Right lobe of liver (tissue), 6 donors: ENCODE results near the gene TMC2. TPM values are rescaled to one million over a fixed set of nuclear protein-coding genes. Genes with fewer than 3 reads are reported as not detected.

Experiments used
- ATAC-seq, 4 donors: fragments of 200-7000 bp; cut with Tn5 transposase; one replicate each; pipeline ENCODE4 v1.9.1; 2020; ENCODE audit warnings: mild to moderate bottlenecking in 4 of 4, moderate library complexity in 4 of 4
- DNase-seq, 3 donors: peaks; one replicate each; pipeline ENCODE4 v3.0.0-alpha.2; 2020
- H3K27ac ChIP-seq, 3 donors: fragments of 200-600 bp; one replicate each; pipeline ENCODE4 v1.8.0; 2022
- H3K27me3 ChIP-seq, 2 donors: fragments of 200-600 bp; one replicate each; pipeline ENCODE4 v1.8.0; 2022
- H3K36me3 ChIP-seq, 4 donors: fragments of 200-600 bp; sonication (generic) in 1 of 4; one replicate each; pipeline versions ENCODE4 v1.5.1 to v1.8.0; 2017 to 2022; ENCODE audit warnings: control low read depth in 1 of 4
- H3K4me1 ChIP-seq, 4 donors: fragments of 200-600 bp; sonication (generic) in 1 of 4; one replicate each; pipeline versions ENCODE4 v1.5.1 to v1.8.0; 2017 to 2022; ENCODE audit warnings: control low read depth in 1 of 4
- H3K4me3 ChIP-seq, 3 donors: fragments of 200-600 bp; one replicate each; pipeline ENCODE4 v1.8.0; 2022
- H3K9me3 ChIP-seq, 4 donors: fragments of 200-600 bp; sonication (generic) in 1 of 4; one replicate each; pipeline versions ENCODE4 v1.5.1 to v1.8.0; 2017 to 2022; ENCODE audit warnings: control low read depth in 1 of 4
- CTCF ChIP-seq, 4 donors: fragments of 200-600 bp in 3 of 4; fragments of 450-650 bp in 1 of 4; IDR thresholded peaks; one replicate each; pipeline versions ENCODE4 v1.5.1 to v1.8.0; 2016 to 2022; ENCODE audit warnings: antibody characterized with exemption in 4 of 4, mild to moderate bottlenecking in 2 of 4
- POLR2A ChIP-seq: fragments of 450-650 bp; IDR thresholded peaks from one replicate; pipeline ENCODE4 v1.6.1; 2017; ENCODE audit warnings: antibody characterized with exemption, mild to moderate bottlenecking
- WGBS: methylation state at CpG from one replicate; pipeline ENCODE4 v1.1.6; 2018; ENCODE audit warnings: low coverage, low lambda C conversion rate; ENCODE audit not compliant: insufficient coverage; ENCODE audit errors: missing lambda C conversion rate; 5-methylcytosine and 5-hydroxymethylcytosine counted together
- intact Hi-C, 2 donors: fragments of 100-400 bp; cut with DNase I; formaldehyde crosslinking; loops; one replicate each; pipeline versions ENCODE4 v1.11.2 to v1.14.1; 2022
- total RNA-seq, 6 experiments: library from RNA; depleted of rRNA in 2 of 6; stranded (reverse); fragments of >200 nt in 2 of 6; fragmentation: NEBNext Ultra II Directional in 3 of 6; extraction: Animal tissue kit (Norgen Biotek cat#: 25700) in 3 of 6; gene quantifications; one replicate each; pipeline versions ENCODE4 v1.1.0 to v1.2.4, GENCODE V29; 2016 to 2023
- donor health status: DM: no; HTN: yes; CAD: no.
- donor health status: DM: no; HTN: no; CAD: no.
- donor health status: DM: no; HTN: no; CAD: no.
- donor health status: DM: no; HTN: yes; CAD: no.
- donor health status: DM: no; HTN: yes; CAD: no.

The TMC2 gene
- total RNA-seq, 6 experiments from 2014 or later, result not detected

GRCh38 chr20:2640260-2640659, 103.9 kb downstream of the TMC2 start:
- TF ChIP-seq CTCF (IDR thresholded peaks at IDR 0.05) (no peak), POLR2A (no peak)
- H3K27ac ChIP-seq, result no peak overlapping the region
- H3K36me3 ChIP-seq, result no peaks in the 10 kb centered on the region
- 0% methylated on average over 1 of the region's 1 CpG for WGBS
- H3K27me3 ChIP-seq, result no peaks in the 10 kb centered on the region
- no peak for ATAC-seq
- intact Hi-C loops, result loop anchor here in 1 of 2 donors (10.0 kb wide), 1 partner anchor 105 kb away; the partner anchor contains the start of gene TMC2
- no peak for DNase-seq
- H3K4me3 ChIP-seq, result no peak overlapping the region
- H3K4me1 ChIP-seq, result no peaks in the 10 kb centered on the region
- no peaks in the 10 kb centered on the region for H3K9me3 ChIP-seq

- ATAC-seq (no peak), DNase-seq (no peak)
- TF ChIP-seq POLR2A (no peak), CTCF (IDR thresholded peaks at IDR 0.05) (no peak)
- H3K36me3 ChIP-seq, result no peaks in the 10 kb centered on the region
- no peaks in the 10 kb centered on the region for H3K4me1 ChIP-seq
- intact Hi-C loops, result loop anchor here in 1 of 2 donors (10.0 kb wide), 1 partner anchor 106 kb away; the partner anchor contains the start of gene TMC2
- H3K9me3 ChIP-seq, result no peaks in the 10 kb centered on the region
- H3K4me3 ChIP-seq, result no peak overlapping the region
- WGBS, result 75% methylated on average over 6 of the region's 9 CpGs
- H3K27ac ChIP-seq, result no peak overlapping the region
- no peaks in the 10 kb centered on the region for H3K27me3 ChIP-seq
These were observed 104.5 kb downstream of the TMC2 start for GRCh38 chr20:2640899-2641298.

DNA sequence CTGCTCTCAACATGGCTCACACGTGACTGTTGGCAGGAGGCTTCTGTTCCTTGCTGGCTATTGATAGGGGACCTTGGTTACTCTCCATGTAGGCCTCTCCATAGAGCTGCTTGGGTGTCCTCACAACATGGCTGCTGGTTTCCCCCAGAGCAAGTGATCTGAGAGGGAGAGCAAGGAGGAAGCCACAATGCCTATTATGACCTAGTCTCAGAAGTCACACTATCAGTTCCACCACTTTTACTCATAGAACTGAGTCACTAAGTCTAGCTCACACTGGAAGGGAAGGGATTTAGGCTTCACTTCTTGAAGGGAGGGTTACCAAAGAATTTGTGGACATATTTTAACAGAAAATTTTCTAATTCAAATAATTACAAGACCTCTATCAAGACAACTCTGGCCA, 107.3 kb downstream of the TMC2 start:
- WGBS, result 80% methylated on average over 1 of the region's 1 CpG
- Histone ChIP-seq H3K9me3 (no peaks in the 10 kb centered on the region), H3K27me3 (no peaks in the 10 kb centered on the region), H3K4me3 (no peak overlapping the region), H3K4me1 (no peaks in the 10 kb centered on the region), H3K27ac (no peak overlapping the region), H3K36me3 (no peaks in the 10 kb centered on the region)
- ATAC-seq (no peak), DNase-seq (no peak)
- intact Hi-C loops, result loop anchor here in 1 of 2 donors (10.0 kb wide), 1 partner anchor 109 kb away; the partner anchor contains the start of gene TMC2
- TF ChIP-seq CTCF (IDR thresholded peaks at IDR 0.05) (no peak), POLR2A (no peak)

DNA sequence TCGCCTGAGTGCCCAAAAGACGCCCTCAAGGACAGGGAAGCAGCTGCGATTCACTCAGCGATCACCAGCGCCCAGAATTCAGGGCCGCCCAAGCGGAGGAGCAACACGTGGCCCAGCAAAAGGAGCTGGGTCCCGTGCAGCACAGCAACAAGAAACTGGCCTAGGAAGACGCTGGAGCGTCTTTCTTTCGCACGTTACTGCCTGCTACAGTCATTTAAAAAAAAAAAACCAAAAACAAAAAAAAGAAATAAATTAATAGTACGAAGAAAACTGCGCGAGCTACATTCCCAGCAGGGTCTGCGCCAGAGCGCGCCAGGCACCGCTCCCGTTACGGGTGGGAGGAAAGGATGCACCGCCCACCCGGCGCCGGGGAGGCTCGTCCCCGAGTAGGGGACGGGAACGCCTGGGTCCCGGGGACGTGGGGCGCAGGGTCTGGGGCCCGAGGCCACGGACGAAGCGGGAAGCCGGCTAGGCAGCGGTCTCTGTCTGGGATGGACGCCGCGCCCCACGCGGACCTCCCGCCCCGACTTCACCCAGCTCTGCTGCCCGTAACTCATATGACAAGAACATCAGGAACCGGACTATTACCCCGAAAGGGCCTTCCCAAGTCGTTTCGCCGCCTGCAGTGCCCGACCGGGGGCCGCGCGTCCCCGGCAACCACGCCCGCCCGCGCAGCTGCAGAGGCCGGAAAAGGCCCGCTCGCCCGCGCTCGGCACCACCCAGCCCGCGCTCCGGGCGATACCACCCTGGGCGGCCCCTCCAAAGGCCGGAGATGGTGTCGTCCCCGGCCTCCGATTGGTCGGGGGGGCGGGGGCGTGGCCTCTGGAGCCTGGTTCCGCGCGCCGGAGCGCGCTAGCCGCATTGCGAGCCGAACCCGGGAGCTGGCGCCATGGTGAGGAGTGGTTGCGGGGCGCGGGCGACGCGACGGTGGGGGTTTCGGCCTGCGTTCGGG, 115.7 kb downstream of the TMC2 start, which contains the start of gene NOP56:
Gene NOP56 (plus strand): TSS at position 861 of the 952 bp plus-strand sequence. CDS start 29 bp downstream, at position 890.
- Histone ChIP-seq H3K9me3 (no peaks in the 10 kb centered on the region), H3K4me3 (peak within 1 kb of the TSS; percentile 91 to 99 (median 92)), H3K36me3 (peaks cover 9 to 31% (median 23%) of the 10 kb centered on the region in 4 donors), H3K27me3 (no peaks in the 10 kb centered on the region), H3K4me1 (peaks cover 0 to 17% (median 5%) of the 10 kb centered on the region in 4 donors), H3K27ac (peak within 1 kb of the TSS; percentile 69 to 77 (median 72))
- TF ChIP-seq POLR2A (peak; percentile 94), CTCF (IDR thresholded peaks at IDR 0.05) (no peak)
- intact Hi-C loops, result no loop called here
- DNase-seq (peak; percentile 92 to 93 (median 92)), ATAC-seq (peak; percentile 97 to 99 (median 98))
- under 1% methylated on average over 47 of the region's 101 CpGs for WGBS
